ENCODE data around the gene MYO5B. TPM values are rescaled to one million over a fixed set of nuclear protein-coding genes. Genes with fewer than 3 reads are reported as not detected.

The MYO5B gene
- total RNA-seq, 4 donors from 2014 or later: 58.2 to 102 (median 89.9) TPM

GRCh38 chr18:49859725-49860124 lies 335.2 kb downstream of the MYO5B start:
- no peak for DNase-seq
- Histone ChIP-seq H3K27me3 (no peaks in the 10 kb centered on the region), H3K4me3 (replicated peaks in 1 of 3) (no peak overlapping the region), H3K9me3 (no peaks in the 10 kb centered on the region), H3K36me3 (no peaks in the 10 kb centered on the region), H3K27ac (no peak overlapping the region), H3K4me1 (peaks cover 0 to 5% of the 10 kb centered on the region in 2 donors)
- intact Hi-C loops (cut with DNase I): loop anchor here (5.0 to 10.0 kb wide), 3 partner anchors 75 to 347 kb away; partner anchors contain the start of gene LIPG
- 82% methylated on average over 5 of the region's 12 CpGs for WGBS, 2 donors
- no peak for TF ChIP-seq CTCF (IDR thresholded peaks at IDR 0.05)
- TF ChIP-seq POLR2A (IDR thresholded peaks at IDR 0.05): no peak

GRCh38 chr18:49859021-49859359 lies 336.0 kb downstream of the MYO5B start:
- intact Hi-C loops (cut with DNase I): loop anchor here (5.0 to 10.0 kb wide), 3 partner anchors 74 to 347 kb away; partner anchors contain the start of gene LIPG
- 56 to 57% methylated on average over 6 of the region's 6 CpGs for WGBS, 2 donors
- TF ChIP-seq CTCF (IDR thresholded peaks at IDR 0.05): peak in 1 of 6 experiments; percentile 11
- no peak for TF ChIP-seq POLR2A (IDR thresholded peaks at IDR 0.05)
- peaks cover 0 to 5% of the 10 kb centered on the region in 2 donors for H3K4me1 ChIP-seq
- H3K4me3 ChIP-seq (replicated peaks in 1 of 3): no peak overlapping the region
- H3K9me3 ChIP-seq: no peaks in the 10 kb centered on the region
- H3K27ac ChIP-seq: peak overlapping the region in 1 of 3 donors; percentile 25
- DNase-seq: no peak
- H3K27me3 ChIP-seq: no peaks in the 10 kb centered on the region
- H3K36me3 ChIP-seq: no peaks in the 10 kb centered on the region

GRCh38 chr18:49858309-49859020 lies 336.5 kb downstream of the MYO5B start:
- intact Hi-C loops (cut with DNase I): loop anchor here (5.0 to 10.0 kb wide), 3 partner anchors 74 to 346 kb away; partner anchors contain the start of gene LIPG

GRCh38 chr18:49857708-49858107 lies 337.2 kb downstream of the MYO5B start:
- 71 to 96% methylated on average over 2 to 3 of the region's 3 CpGs for WGBS, 2 donors
- no peak for TF ChIP-seq POLR2A (IDR thresholded peaks at IDR 0.05)
- TF ChIP-seq CTCF (IDR thresholded peaks at IDR 0.05): no peak
- no peak for DNase-seq
- H3K4me1 ChIP-seq: peaks cover 0 to 5% of the 10 kb centered on the region in 2 donors
- H3K9me3 ChIP-seq: no peaks in the 10 kb centered on the region
- no peaks in the 10 kb centered on the region for H3K27me3 ChIP-seq
- no peak overlapping the region for H3K27ac ChIP-seq
- H3K4me3 ChIP-seq (replicated peaks in 1 of 3): no peak overlapping the region
- no peaks in the 10 kb centered on the region for H3K36me3 ChIP-seq
- intact Hi-C loops (cut with DNase I): loop anchor here (5.0 to 10.0 kb wide), 3 partner anchors 73 to 345 kb away; partner anchors contain the start of gene LIPG

More at GRCh38 chr18:49858309-49859020, 336.5 kb downstream of the MYO5B start:
- Histone ChIP-seq H3K27me3 (no peaks in the 10 kb centered on the region), H3K36me3 (no peaks in the 10 kb centered on the region), H3K9me3 (no peaks in the 10 kb centered on the region), H3K4me1 (peaks cover 0 to 5% of the 10 kb centered on the region in 2 donors), H3K4me3 (replicated peaks in 1 of 3) (no peak overlapping the region), H3K27ac (peak overlapping the region in 1 of 3 donors; percentile 27)
- WGBS, 2 donors: 54 to 57% methylated on average over 9 to 11 of the region's 11 CpGs
- DNase-seq: peak; percentile 74 to 82
- TF ChIP-seq CTCF (IDR thresholded peaks at IDR 0.05) (peak; percentile 79 to 92 (median 88)), POLR2A (IDR thresholded peaks at IDR 0.05) (no peak)

GRCh38 chr18:49856496-49856895 lies 338.5 kb downstream of the MYO5B start:
- H3K27me3 ChIP-seq: no peaks in the 10 kb centered on the region
- no peaks in the 10 kb centered on the region for H3K36me3 ChIP-seq
- no peak for DNase-seq
- H3K4me3 ChIP-seq (replicated peaks in 1 of 3): no peak overlapping the region
- intact Hi-C loops (cut with DNase I): loop anchor here (5.0 to 10.0 kb wide), 3 partner anchors 72 to 344 kb away; partner anchors contain the start of gene LIPG
- peaks cover 0 to 5% of the 10 kb centered on the region in 2 donors for H3K4me1 ChIP-seq
- TF ChIP-seq CTCF (IDR thresholded peaks at IDR 0.05) (no peak), POLR2A (IDR thresholded peaks at IDR 0.05) (no peak)
- WGBS, 2 donors: 88 to 95% methylated on average over 6 of the region's 6 CpGs
- no peaks in the 10 kb centered on the region for H3K9me3 ChIP-seq
- H3K27ac ChIP-seq: no peak overlapping the region

All from thyroid gland (tissue), 4 donors.